Measurements from ENCODE around the gene CRHR2.
A peak's percentile ranks its signal among the peaks of the same experiment; 100 is the strongest.

Gene CRHR2

GRCh38 chr7:30634634-30635201 is 47.5 kb downstream of the CRHR2 start:
- DNase-seq (ENCODE audit: extremely low read depth, insufficient read length) = no peak
- Histone ChIP-seq H3K4me3 (replicated peaks; ENCODE audit: low read depth, low read length) (no peak overlapping the region), H3K36me3 (ENCODE audit: control insufficient read depth, insufficient read depth, low read length) (peaks cover 16% of the 10 kb centered on the region), H3K27me3 (replicated peaks; ENCODE audit: control insufficient read depth, insufficient read depth, low read length) (no peaks in the 10 kb centered on the region)
- TF ChIP-seq CTCF (IDR thresholded peaks at IDR 0.05; ENCODE audit: insufficient read depth, low read length, poor library complexity, severe bottlenecking) = no peak

GRCh38 chr7:30634193-30634626 is 48.0 kb downstream of the CRHR2 start:
- no peaks in the 10 kb centered on the region for H3K27me3 ChIP-seq (replicated peaks; ENCODE audit: control insufficient read depth, insufficient read depth, low read length)
- TF ChIP-seq CTCF (IDR thresholded peaks at IDR 0.05; ENCODE audit: insufficient read depth, low read length, poor library complexity, severe bottlenecking) = no peak
- no peak overlapping the region for H3K4me3 ChIP-seq (replicated peaks; ENCODE audit: low read depth, low read length)
- peaks cover 16% of the 10 kb centered on the region for H3K36me3 ChIP-seq (ENCODE audit: control insufficient read depth, insufficient read depth, low read length)
- DNase-seq (ENCODE audit: extremely low read depth, insufficient read length) = no peak

GRCh38 chr7:30633223-30633622 is 49.0 kb downstream of the CRHR2 start:
- TF ChIP-seq CTCF (IDR thresholded peaks at IDR 0.05; ENCODE audit: insufficient read depth, low read length, poor library complexity, severe bottlenecking) = no peak

GRCh38 chr7:30630986-30631385 is 51.3 kb downstream of the CRHR2 start:
- no peak for TF ChIP-seq CTCF (IDR thresholded peaks at IDR 0.05; ENCODE audit: insufficient read depth, low read length, poor library complexity, severe bottlenecking)
- H3K27me3 ChIP-seq (replicated peaks; ENCODE audit: control insufficient read depth, insufficient read depth, low read length) = no peaks in the 10 kb centered on the region
- H3K4me3 ChIP-seq (replicated peaks; ENCODE audit: low read depth, low read length) = no peak overlapping the region
- H3K36me3 ChIP-seq (ENCODE audit: control insufficient read depth, insufficient read depth, low read length) = peaks cover 16% of the 10 kb centered on the region
- peak; percentile 26 for DNase-seq (ENCODE audit: extremely low read depth, insufficient read length)

More at GRCh38 chr7:30633223-30633622, 49.0 kb downstream of the CRHR2 start:
- no peak for DNase-seq (ENCODE audit: extremely low read depth, insufficient read length)
- no peak overlapping the region for H3K4me3 ChIP-seq (replicated peaks; ENCODE audit: low read depth, low read length)
- H3K36me3 ChIP-seq (ENCODE audit: control insufficient read depth, insufficient read depth, low read length) = peaks cover 16% of the 10 kb centered on the region
- H3K27me3 ChIP-seq (replicated peaks; ENCODE audit: control insufficient read depth, insufficient read depth, low read length) = no peaks in the 10 kb centered on the region

GRCh38 chr7:30627026-30627425 is 55.2 kb downstream of the CRHR2 start:
- Histone ChIP-seq H3K27me3 (replicated peaks; ENCODE audit: control insufficient read depth, insufficient read depth, low read length) (no peaks in the 10 kb centered on the region), H3K36me3 (ENCODE audit: control insufficient read depth, insufficient read depth, low read length) (peaks cover 4% of the 10 kb centered on the region), H3K4me3 (replicated peaks; ENCODE audit: low read depth, low read length) (no peak overlapping the region)
- no peak for DNase-seq (ENCODE audit: extremely low read depth, insufficient read length)
- no peak for TF ChIP-seq CTCF (IDR thresholded peaks at IDR 0.05; ENCODE audit: insufficient read depth, low read length, poor library complexity, severe bottlenecking)

GRCh38 chr7:30625283-30625682 is 57.0 kb downstream of the CRHR2 start:
- no peak for TF ChIP-seq CTCF (IDR thresholded peaks at IDR 0.05; ENCODE audit: insufficient read depth, low read length, poor library complexity, severe bottlenecking)
- Histone ChIP-seq H3K4me3 (replicated peaks; ENCODE audit: low read depth, low read length) (no peak overlapping the region), H3K36me3 (ENCODE audit: control insufficient read depth, insufficient read depth, low read length) (peaks cover 1% of the 10 kb centered on the region), H3K27me3 (replicated peaks; ENCODE audit: control insufficient read depth, insufficient read depth, low read length) (no peaks in the 10 kb centered on the region)
- DNase-seq (ENCODE audit: extremely low read depth, insufficient read length) = no peak
